Activated CD4-positive, alpha-beta T cell treated with anti-CD3 and anti-CD28 coated beads, Interleukin-2, Interleukin-4, amounts not matched to agents 100 ng/mL and 50 ng/mL, durations not matched to agents 16 hours and 8 hours (primary cell): ENCODE measurements around the gene MT4.
"Not testable (repeated sequence)": the region's sequence is repeated elsewhere in the genome, so short reads cannot be mapped to it uniquely, and the experiment has no call there.

Experiments
- DNase-seq: peaks from one replicate; pipeline ENCODE4 v3.0.0-alpha.2; 2020; ENCODE audit warnings: low spot score

The MT4 gene

GRCh38 chr16:56559109-56559508, 5.8 kb upstream of the MT4 start:
- DNase-seq: no peak

GRCh38 chr16:56560447-56560846, 4.4 kb upstream of the MT4 start:
- no peak for DNase-seq

- no peak for DNase-seq
These were observed 3.7 kb upstream of the MT4 start for GRCh38 chr16:56561126-56561525.

- DNase-seq: no peak
These were observed 5.1 kb downstream of the MT4 start for GRCh38 chr16:56569971-56570370.

- DNase-seq: no peak
These were observed 6.7 kb downstream of the MT4 start for GRCh38 chr16:56571525-56571924.

- DNase-seq: no peak
These were observed 9.8 kb downstream of the MT4 start for GRCh38 chr16:56574625-56575024.

- DNase-seq: peak; percentile 90
These were observed 11.9 kb downstream of the MT4 start for GRCh38 chr16:56576585-56577299.

- DNase-seq: no peak
These were observed 12.4 kb downstream of the MT4 start for GRCh38 chr16:56577300-56577625.

- DNase-seq: no peak
These were observed 15.6 kb downstream of the MT4 start for GRCh38 chr16:56580391-56581048.

- not testable (repeated sequence) for DNase-seq
These were observed 18.0 kb downstream of the MT4 start for GRCh38 chr16:56582911-56583310.

GRCh38 chr16:56583351-56584168, 18.7 kb downstream of the MT4 start:
- no peak for DNase-seq

GRCh38 chr16:56584276-56584675, 19.4 kb downstream of the MT4 start:
- no peak for DNase-seq

- no peak for DNase-seq
These were observed 23.9 kb downstream of the MT4 start for GRCh38 chr16:56588781-56589140.

- no peak for DNase-seq
These were observed 24.5 kb downstream of the MT4 start, which contains the start of gene MT3 for GRCh38 chr16:56589141-56590039. Gene MT3 (plus strand): TSS chr16:56589528. CDS start chr16:56589591, 63 bp downstream.

GRCh38 chr16:56591377-56592060, 26.6 kb downstream of the MT4 start:
- no peak for DNase-seq

GRCh38 chr16:56593573-56594291, 28.9 kb downstream of the MT4 start:
- DNase-seq: no peak

GRCh38 chr16:56594292-56594619, 29.4 kb downstream of the MT4 start:
- DNase-seq: no peak

GRCh38 chr16:56600398-56600999, 35.6 kb downstream of the MT4 start:
- no peak for DNase-seq

GRCh38 chr16:56601325-56601724, 36.5 kb downstream of the MT4 start:
- no peak for DNase-seq

GRCh38 chr16:56603589-56603988, 38.7 kb downstream of the MT4 start:
- no peak for DNase-seq
